Measurements from ENCODE around the gene EIF4G3.

DNA sequence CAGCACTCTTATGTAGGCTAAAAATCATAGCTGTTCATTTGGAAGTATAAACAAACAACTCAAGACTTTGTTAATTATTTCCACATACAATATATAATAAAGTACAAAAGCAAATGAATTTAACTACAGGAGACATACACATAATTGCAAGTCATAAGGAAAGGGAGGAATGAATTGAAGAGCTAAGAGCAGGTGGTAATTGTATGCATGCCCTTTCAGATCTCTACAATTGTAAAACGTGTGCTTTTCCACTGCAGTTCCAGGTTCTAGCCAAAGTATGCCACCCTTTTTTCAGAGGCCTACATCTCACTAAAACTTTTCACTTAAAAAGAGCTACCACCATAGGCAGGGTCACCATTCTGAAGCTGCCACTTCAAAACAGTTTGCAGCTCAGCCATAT, 346.8 kb downstream of the EIF4G3 start:
- TF ChIP-seq, protein P1, sequence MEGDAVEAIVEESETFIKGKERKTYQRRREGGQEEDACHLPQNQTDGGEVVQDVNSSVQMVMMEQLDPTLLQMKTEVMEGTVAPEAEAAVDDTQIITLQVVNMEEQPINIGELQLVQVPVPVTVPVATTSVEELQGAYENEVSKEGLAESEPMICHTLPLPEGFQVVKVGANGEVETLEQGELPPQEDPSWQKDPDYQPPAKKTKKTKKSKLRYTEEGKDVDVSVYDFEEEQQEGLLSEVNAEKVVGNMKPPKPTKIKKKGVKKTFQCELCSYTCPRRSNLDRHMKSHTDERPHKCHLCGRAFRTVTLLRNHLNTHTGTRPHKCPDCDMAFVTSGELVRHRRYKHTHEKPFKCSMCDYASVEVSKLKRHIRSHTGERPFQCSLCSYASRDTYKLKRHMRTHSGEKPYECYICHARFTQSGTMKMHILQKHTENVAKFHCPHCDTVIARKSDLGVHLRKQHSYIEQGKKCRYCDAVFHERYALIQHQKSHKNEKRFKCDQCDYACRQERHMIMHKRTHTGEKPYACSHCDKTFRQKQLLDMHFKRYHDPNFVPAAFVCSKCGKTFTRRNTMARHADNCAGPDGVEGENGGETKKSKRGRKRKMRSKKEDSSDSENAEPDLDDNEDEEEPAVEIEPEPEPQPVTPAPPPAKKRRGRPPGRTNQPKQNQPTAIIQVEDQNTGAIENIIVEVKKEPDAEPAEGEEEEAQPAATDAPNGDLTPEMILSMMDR (IDR thresholded peaks at IDR 0.05) = no peak
- TF ChIP-seq POLR2A (IDR thresholded peaks at IDR 0.05) (no peak), POLR2AphosphoS5 (IDR thresholded peaks at IDR 0.05) (no peak)

All from transverse colon (tissue), 4 donors.